ENCODE data around the gene RMI1. TPM values are rescaled to one million over a fixed set of nuclear protein-coding genes. Genes with fewer than 3 reads are reported as not detected.
"Not testable (repeated sequence)": the region's sequence is repeated elsewhere in the genome, so short reads cannot be mapped to it uniquely, and the experiment has no call there.

RMI1 gene
- total and polyA plus RNA-seq, 8 donors, result 5.9 to 18.4 (median 14.5) TPM

DNA sequence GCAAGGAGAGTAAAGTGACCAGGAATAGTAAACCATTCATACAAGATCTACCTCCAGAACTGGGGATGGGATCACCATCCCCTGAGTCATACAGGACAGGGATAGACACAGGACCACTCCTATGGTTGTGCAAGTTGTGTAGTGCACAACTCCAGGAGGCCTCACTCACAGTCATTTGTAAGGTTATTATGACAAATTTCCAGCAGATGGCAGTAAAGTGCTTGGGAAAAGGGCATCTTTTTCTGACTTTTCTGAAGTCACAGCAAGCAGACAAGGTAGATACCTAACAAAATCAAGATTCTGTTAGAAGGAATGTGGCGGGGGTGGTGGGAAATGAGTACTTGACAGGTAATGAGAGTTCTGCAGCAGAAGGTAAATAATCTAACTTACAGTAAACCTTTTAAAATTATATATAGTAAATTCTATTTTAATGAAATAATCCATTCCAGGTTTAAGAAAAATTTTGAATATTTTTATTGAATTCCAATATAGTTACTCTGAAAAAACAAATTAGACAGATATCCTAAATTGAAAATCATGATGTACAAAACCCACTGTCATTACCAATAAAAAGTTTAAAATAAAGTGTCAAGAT, 42.6 kb upstream of the RMI1 start:
- peak in 2 of 4 donors; percentile 55 to 61 for DNase-seq
- intact Hi-C loops (cut with DNase I), result loop anchor here in 1 of 2 donors (5.0 kb wide), 1 partner anchor 324 kb away; no protein-coding TSS in a partner anchor

DNA sequence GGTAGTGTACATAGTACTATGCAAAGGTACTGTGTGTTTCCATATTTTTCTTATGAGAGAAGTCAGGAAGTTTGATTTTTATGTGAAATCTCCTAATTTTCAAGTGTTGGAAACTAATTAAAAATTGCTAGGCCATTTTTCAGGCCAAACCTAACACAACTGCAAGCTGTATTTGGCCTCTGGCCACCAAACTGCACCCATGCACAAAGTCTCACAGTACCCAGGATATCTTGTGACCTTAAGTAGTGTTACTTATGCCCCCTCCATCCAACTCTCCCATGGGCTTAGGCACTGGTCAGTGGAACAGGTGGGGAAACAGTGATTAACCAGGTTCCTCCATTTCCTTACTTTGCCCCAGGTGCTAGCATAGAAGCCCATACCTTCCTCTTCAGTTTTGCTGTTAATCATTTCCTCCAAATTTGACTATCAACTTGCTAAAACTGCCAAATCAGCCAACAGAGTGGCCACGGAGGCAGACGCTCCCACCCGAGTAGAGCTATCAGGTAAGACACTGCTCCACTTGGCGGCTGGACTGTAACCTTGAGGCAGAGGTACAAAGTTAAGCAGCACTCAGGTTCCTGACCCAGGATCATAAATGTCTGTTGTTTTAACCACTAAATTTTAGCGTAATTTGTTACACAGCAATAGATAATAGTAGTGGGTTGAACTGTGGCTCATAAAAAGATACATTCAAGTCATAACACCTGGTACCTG, 39.9 kb upstream of the RMI1 start:
- Histone ChIP-seq H3K4me3 (no peak overlapping the region), H3K27ac (no peak overlapping the region), H3K27me3 (no peaks in the 10 kb centered on the region), H3K9me3 (no peaks in the 10 kb centered on the region), H3K4me1 (peaks cover 0 to 7% of the 10 kb centered on the region in 2 donors), H3K36me3 (peaks cover 0 to 68% of the 10 kb centered on the region in 2 donors)
- no peak for ATAC-seq
- TF ChIP-seq, protein P1, sequence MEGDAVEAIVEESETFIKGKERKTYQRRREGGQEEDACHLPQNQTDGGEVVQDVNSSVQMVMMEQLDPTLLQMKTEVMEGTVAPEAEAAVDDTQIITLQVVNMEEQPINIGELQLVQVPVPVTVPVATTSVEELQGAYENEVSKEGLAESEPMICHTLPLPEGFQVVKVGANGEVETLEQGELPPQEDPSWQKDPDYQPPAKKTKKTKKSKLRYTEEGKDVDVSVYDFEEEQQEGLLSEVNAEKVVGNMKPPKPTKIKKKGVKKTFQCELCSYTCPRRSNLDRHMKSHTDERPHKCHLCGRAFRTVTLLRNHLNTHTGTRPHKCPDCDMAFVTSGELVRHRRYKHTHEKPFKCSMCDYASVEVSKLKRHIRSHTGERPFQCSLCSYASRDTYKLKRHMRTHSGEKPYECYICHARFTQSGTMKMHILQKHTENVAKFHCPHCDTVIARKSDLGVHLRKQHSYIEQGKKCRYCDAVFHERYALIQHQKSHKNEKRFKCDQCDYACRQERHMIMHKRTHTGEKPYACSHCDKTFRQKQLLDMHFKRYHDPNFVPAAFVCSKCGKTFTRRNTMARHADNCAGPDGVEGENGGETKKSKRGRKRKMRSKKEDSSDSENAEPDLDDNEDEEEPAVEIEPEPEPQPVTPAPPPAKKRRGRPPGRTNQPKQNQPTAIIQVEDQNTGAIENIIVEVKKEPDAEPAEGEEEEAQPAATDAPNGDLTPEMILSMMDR (IDR thresholded peaks at IDR 0.05), result no peak
- no peak for DNase-seq
- intact Hi-C loops (cut with DNase I), result loop anchor here in 1 of 2 donors (5.0 kb wide), 1 partner anchor 372 kb away; no protein-coding TSS in a partner anchor

More for the DNA sequence above, 42.6 kb upstream of the RMI1 start:
- TF ChIP-seq, protein P1 (IDR thresholded peaks at IDR 0.05), result peak; percentile 65 to 72
- Histone ChIP-seq H3K27me3 (no peaks in the 10 kb centered on the region), H3K36me3 (peaks cover 0 to 41% of the 10 kb centered on the region in 2 donors), H3K9me3 (no peaks in the 10 kb centered on the region), H3K4me3 (no peak overlapping the region), H3K4me1 (peaks cover 9 to 32% of the 10 kb centered on the region in 2 donors), H3K27ac (no peak overlapping the region)
- ATAC-seq, result peak; percentile 67

DNA sequence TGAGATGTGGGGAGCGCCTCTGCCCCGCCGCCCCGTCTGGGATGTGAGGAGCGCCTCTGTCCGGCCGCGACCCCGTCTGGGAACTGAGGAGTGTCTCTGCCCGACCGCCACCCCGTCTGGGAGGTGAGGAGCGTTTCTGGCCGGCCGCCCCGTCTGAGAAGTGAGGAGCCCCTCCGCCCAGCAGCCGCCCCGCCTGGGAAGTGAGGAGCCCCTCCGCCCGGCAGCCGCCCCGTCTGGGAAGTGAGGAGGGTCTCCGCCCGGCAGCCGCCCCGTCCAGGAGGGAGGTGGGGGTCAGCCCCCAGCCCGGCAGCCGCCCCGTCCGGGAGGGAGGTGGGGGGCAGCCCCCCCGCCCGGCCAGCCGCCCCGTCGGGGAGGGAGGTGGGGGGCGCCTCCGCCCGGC, 32.5 kb upstream of the RMI1 start:
- H3K4me3 ChIP-seq; H3K27ac ChIP-seq; H3K9me3 ChIP-seq; H3K4me1 ChIP-seq; H3K27me3 ChIP-seq; ATAC-seq; intact Hi-C loops (cut with DNase I): not testable (repeated sequence)
- peaks cover 0 to 68% of the 10 kb centered on the region in 2 donors for H3K36me3 ChIP-seq
- peak in 1 of 4 donors; percentile 75 for DNase-seq

DNA sequence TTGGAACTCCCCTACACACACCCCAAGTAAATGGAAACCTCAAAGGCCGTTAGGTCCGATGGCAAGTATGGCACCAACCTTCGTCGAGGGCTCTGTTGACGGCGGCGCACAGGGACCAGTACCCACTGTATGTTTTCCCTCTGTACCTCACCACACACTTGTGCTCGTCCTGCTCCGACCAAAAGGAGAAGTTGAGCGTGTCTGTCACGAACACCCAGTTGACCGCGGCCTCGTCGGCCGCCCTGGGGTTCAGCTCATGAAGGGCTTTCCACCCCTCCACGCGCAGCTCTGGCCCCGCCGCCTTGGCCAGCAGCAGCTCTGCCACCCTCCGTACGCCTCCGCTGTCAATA, 24.5 kb upstream of the RMI1 start:
- Histone ChIP-seq H3K36me3 (peaks cover 0 to 38% of the 10 kb centered on the region in 2 donors), H3K27me3 (no peaks in the 10 kb centered on the region), H3K9me3 (no peaks in the 10 kb centered on the region), H3K27ac (peak overlapping the region; percentile 87 to 91), H3K4me3 (peak overlapping the region; percentile 36 to 57), H3K4me1 (peaks cover 0 to 23% of the 10 kb centered on the region in 2 donors)
- TF ChIP-seq, protein P1 (IDR thresholded peaks at IDR 0.05), result no peak
- DNase-seq (peak in 3 of 4 donors; percentile 19 to 92 (median 69)), ATAC-seq (peak; percentile 73)
- intact Hi-C loops (cut with DNase I), result no loop called here

DNA sequence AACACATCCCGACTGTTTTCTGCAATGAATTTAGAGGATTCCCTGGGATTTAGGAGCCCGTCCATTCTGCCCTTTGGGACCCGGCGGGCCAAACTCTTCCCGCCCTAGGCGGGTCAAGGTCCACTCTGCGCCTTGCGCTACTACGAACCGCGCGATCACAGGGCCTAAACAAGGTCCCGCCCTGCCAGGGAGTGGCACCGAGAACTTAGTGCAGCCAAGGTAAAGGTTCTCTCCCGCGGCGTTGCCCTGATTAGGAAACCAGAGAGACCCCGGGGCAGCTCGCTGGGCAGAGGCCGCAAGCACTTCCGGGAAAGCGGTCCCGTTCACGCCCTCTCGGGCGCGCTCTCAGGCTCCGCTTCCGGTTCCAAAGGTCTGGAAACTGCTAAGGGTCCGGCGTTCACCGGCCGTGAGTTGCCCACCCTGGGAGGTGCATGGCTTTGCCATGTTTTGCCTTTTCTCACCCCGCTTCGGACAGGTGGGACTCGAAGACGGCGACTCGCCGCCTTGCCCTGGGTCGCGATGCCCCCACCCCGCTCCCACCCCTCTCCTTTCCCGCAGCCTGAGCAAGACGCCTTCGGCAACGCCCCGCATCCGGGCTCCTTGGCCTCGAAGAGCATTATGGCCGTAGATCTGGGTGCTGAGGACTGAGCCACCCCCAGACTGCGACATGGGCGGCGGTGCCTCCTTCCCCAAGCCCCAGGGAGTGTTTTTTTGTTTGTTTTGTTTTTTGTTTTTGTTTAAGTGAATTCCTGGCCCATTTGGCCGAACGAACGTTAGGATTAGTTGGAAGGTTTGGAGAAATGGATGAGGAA, 24.0 kb upstream of the RMI1 start:
- Histone ChIP-seq H3K9me3 (no peaks in the 10 kb centered on the region), H3K27ac (peak overlapping the region; percentile 87 to 91), H3K4me1 (peaks cover 0 to 23% of the 10 kb centered on the region in 2 donors), H3K4me3 (peak overlapping the region; percentile 36 to 57), H3K27me3 (no peaks in the 10 kb centered on the region), H3K36me3 (peaks cover 0 to 32% of the 10 kb centered on the region in 2 donors)
- TF ChIP-seq, protein P1 (IDR thresholded peaks at IDR 0.05), result peak in 1 of 2 donors; percentile 10
- intact Hi-C loops (cut with DNase I), result no loop called here
- ATAC-seq, result peak; percentile 94
- peak; percentile 80 to 95 (median 85) for DNase-seq
